HG03095 (cell line): ENCODE results near the gene SCNN1B.

Experiments
- ATAC-seq: cut with Tn5 transposase; IDR thresholded peaks from one replicate; pipeline ENCODE4 v1.9.1; 2021; ENCODE audit warnings: moderate library complexity; ENCODE audit not compliant: unreplicated experiment

SCNN1B gene

DNA sequence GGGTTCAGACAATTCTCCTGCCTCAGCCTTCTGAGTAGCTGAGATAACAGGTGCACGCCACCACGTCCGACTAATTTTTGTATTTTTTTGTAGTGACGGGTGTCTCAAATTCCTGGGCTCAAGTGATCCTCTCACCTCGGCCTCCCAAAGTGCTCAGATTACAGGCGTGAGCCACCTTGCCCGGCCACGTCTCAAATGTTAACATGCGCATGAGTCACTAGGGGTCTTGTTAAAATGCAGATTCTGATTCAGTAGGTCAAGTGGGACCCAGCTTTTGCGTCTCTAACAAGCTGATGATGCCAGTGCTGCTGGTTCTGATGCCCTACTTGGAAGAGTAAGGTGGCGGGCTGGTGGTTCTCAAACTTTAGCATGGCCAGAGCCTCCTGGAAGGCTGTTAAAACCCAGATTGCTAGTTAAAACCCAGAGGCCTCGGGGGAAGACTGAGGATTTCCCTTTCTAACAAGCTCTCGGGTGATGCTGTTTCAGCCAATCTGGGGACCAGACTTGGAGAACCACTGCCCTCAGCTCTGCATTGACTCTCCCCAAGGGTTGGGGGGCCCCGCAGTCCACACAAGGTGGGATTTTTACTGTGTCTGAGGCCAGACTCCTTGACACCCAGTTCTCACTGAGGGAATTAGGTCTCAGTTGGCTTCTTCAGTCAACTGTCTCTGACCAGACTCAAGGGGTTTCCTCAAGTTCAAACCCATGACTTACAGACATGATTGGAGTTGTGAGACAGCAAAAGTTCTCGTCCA is 17.9 kb downstream of the SCNN1B start:
- no peak for ATAC-seq

DNA sequence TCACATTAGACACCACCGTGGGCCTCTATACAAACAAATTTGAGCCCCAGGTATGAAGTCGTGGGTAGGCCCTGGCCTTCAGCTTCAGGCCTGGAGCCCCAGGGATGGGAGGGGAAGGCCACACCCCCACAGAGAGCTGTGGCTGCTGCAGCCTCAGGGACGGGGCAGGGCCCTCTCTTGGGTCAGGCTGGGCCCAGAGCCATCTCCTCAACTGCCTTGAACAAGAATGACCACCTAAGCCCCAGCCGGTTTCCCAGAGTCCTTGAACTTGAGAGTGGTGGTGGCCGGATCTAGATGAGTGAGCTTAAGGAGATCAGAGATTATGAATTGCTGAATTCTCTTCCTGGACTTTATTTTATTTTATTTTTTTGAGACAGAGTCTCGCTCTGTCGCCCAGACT is 18.6 kb downstream of the SCNN1B start:
- no peak for ATAC-seq

DNA sequence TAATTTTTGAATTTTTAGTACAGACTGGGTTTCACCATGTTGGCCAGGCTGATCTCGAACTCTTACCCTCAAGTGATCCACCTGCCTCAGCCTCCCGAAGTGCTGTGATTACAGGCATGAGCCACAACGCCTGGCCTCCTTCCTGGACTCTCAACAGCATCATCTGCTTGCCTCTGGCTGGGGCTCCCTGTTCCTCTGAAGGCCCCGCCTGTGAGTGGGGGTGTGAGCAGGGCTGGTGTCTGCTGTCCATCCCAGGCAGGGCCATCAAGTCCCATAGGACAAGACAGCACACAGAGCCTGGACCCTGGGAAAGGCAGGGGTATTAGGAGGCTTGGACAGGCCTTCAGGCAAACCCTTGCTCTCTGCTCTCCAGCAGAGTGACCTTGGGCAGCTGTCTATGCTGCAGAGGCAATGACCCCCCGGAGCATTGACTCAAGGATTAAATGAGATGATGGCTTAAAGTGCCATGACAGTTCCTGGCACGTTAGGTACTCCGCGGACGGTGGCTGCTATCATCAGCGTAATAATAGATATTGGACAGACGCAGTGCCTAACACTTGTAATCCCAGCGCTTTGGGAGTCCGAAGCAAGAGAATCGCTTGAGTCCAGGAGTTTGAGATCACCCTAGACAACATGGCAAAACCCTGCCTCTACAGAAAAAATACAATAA is 19.2 kb downstream of the SCNN1B start:
- ATAC-seq = no peak

DNA sequence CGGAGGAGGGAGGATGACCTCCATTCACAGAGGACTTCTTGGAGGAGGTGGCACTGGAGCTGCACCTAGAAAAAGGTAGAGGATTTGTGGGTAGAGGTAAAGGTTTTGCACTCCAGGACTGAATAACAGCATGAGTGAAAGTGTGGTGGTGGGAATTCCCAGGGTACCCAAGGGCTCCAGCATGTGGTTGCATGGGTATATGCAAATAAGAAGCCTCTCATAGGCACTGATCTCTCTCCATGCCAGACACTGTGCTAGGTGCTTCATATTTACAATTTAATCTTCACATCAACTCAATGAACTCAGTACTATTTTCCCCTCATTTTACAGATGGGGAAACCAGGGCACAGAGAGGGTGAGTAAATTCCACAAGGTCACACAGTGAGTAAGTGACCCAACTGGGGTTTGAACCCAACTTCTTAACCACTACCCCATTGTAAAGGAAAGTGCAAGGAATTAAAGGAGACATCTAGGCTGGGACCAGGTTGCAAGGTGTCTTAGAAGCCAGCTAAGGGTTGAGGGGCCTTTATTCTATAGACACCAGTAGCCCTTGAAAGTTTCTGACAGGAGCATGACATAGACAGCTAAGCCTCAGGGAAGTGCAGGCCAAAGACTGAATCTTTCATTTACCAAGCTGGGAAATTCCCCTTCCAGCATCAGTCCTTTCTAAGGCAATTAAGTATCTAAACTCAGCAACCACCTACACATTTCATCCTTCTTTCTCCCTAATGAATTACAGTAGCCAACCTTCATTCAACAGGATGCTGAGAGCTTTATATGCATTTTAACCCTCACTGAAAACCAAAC is 21.3 kb downstream of the SCNN1B start:
- ATAC-seq = no peak

- ATAC-seq = no peak
Observed at GRCh38 chr16:23324727-23325126, 22.6 kb downstream of the SCNN1B start.

DNA sequence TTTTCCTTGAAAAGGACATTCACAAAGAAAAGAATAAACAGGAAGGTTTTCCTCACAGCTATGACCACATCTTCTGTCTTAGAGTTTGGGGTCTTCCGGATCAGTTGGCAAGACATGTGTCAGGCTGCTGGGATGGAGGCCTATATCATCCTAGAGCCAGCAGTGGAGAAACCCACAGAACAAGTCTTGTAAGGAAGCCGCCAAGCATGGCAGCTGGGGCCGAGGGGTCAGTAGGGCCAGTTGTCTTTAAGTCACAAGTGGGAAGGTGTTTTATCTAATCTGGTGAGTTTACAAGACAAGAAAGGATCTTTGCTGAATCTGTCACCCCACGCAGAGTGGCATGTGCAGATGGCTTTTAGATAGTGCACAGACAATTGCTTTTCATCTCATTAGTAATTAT is 25.7 kb downstream of the SCNN1B start:
- no peak for ATAC-seq

DNA sequence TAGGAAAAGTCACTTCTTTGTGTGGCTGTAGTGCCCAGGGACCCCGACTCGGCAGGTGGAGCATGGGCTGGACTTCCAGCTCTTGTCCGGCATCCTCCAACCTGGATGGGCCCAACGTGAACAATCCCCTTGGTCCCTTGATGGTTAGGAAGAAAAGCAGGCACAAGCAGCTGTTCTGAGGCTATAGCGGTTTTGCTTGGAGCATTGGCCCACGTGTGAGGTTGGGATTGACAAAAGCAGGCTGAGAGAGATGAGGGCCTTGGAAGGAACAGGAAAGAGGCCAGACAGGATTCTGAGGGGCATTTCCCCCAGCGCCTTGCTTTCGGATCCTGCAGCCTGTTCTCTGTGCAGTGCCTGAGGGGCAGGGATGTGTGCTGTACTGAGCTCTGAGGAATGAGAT is 28.1 kb downstream of the SCNN1B start:
- ATAC-seq = no peak

DNA sequence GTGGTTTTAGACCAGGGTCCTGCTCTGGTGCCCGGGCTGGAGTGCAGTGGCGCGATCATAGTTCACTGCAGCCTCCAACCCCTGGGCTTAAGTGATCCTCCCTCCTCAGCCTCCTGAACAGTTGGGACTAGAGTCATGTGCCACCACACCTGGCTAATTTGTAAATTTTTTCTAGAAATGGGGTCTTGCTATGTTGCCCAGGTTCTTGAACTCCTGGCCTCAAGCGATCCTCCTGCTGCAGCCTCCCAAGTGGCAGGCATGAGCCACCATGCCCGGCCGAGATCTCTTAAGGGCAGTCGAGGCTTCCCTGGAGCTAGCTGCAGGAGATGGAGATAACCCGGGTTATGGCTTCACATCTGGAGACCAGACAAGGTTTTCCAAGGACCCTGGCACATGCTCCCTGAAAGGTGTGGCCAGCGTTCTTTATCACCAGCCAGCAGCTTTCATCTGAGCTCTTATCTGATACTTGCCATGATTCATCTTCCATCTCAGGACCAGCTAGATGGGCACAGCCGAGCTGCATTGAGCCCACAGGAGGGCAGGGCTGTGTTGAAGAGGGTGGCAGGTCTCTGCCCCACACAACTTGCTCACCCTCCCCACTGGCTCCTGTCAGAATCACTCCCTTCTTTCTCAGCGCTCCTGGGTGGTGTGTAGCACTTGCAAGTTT is 28.6 kb downstream of the SCNN1B start:
- no peak for ATAC-seq

- ATAC-seq = no peak
Observed at GRCh38 chr16:23333034-23333579, 31.0 kb downstream of the SCNN1B start.

DNA sequence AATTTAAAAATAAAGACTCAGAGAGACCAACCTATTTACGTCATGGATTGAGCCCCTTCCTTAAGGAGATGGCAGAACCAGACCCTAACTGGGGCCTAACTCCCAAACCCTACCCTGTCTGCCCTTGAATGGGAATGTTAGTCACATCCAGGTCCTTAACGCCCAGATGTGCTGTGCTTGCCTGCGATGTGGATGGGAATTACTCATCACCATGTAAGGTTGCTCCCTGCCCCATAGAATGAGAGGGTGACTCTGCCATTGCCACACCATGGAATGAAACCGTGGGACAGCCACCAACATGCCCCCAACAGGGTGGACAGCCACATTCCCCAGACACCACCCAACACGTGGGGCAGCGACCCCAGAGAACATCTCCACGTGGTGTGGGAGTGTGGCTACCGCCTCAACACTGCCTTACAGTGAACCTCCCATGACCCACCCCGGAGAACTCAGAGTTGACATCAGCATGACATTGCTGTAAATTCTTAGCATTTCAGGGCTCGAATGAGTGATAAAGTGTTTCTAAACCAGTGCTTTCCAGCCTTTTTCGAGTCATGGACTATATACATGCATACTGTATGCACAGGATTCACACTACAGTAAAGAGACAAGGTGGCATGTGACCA is 31.8 kb downstream of the SCNN1B start:
- no peak for ATAC-seq

DNA sequence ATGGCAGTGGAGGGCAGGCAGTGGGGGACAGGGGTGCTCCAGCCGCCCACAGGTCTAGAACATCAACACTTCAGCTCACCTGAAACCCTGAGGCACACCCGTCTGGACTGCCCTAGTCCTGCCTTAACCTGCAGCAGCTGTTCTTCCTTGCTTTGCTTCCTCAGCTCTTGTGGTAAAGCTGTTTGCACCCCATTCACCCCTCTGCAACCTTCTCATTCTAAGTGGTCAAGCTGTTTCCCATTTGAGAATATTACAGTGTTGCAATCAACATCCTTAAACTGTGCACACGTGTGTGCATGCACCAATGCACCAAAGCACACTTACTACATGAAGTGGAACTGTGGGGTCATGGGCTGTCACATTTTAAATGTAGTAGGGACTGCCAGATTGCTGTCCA is 32.4 kb downstream of the SCNN1B start:
- ATAC-seq = no peak

GRCh38 chr16:23334950-23335349 is 32.8 kb downstream of the SCNN1B start:
- no peak for ATAC-seq

GRCh38 chr16:23337836-23338550 is 35.9 kb downstream of the SCNN1B start:
- no peak for ATAC-seq

DNA sequence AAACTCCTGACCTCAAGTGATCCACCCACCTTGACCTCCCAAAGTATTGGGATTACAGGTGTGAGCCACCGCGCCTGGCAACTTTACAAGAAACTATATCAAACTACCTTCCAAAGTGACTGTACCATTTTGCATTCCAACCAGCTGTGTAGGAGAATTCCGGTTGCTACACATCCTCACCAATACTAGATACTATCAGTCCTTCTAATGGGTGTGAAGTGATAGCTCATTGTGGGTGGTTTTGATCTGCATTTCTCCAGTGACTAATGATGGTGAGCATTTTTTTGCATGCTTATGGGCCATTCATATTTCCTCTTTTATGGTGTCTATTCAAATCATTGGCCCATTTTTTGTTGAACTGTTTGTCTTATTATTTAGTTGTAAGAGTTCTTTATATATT is 37.7 kb downstream of the SCNN1B start:
- ATAC-seq = no peak

DNA sequence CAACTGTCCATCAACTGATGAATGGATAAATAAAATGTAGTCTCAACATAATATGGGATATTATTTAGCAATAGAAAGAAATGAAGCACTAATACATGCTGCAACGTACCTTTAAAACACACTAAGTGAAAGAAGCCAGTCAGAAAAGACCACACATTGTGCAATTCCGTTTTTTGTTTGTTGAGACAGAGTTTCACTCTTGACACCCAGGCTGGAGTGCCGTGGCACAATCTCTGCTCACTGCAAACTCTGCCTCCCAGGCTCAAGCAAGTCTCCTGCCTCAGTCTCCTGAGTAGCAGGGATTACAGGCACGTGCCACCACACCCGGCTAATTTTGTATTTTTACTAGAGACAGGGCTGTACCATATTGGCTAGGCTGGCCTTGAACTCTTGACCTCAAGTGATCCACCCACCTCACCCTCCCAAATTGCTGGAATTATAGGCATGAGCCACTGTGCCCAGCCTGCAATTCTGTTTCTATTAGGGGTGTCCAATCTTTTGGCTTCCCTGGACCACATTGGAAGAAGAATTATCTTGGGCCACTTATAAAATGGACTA is 40.1 kb downstream of the SCNN1B start:
- no peak for ATAC-seq

DNA sequence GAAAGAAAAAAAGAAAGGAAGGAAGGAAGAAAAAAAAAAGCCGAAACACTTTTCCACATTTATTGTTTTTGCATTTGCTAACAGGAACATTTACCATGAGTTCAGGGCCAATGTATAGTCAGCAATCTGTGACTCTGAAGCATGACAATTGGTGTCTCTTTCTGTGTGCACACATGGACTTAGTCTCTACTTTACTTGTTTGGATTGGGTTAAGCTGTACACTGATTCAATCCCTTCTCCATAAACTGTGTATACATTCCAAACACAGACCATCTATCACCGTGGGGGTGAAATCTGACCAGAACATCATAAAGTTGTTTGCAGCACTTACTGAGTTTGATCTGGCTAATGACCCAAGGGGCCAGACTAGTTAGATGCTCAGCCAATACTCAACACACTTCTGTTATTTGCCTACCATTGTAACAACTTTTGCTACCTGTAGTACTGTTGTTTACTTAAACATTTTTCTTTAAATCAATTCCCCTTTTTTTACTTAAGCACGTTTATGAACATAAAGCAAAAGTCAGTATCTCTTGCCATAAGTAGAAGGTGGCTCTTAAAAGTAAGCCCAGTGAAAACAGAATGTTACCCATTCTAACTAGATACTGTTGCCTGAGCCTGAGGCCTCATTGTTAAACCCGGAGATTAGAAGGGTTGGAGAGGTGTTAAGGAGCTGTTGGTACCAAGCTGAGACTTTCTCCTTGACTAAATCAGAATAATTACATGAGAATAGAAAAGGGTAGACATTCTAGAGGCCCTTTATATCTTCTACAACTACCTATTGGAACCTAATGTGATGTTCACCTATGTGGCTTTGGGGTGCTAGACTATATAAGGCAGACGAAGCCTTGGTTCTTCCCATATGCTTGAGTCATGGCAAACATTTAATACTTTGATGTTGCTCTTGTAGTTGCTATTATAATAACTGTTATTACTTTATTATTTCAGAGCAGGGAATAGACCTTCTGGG is 41.8 kb downstream of the SCNN1B start:
- no peak for ATAC-seq

GRCh38 chr16:23345237-23345636 is 43.1 kb downstream of the SCNN1B start:
- ATAC-seq = no peak
